ENCODE results near the gene CTXND1. TPM values are rescaled to one million over a fixed set of nuclear protein-coding genes. Genes with fewer than 3 reads are reported as not detected.

Gene CTXND1
- total and polyA plus RNA-seq, 9 donors = 0.04 to 0.52 (median 0.14) TPM; not detected in 1

DNA sequence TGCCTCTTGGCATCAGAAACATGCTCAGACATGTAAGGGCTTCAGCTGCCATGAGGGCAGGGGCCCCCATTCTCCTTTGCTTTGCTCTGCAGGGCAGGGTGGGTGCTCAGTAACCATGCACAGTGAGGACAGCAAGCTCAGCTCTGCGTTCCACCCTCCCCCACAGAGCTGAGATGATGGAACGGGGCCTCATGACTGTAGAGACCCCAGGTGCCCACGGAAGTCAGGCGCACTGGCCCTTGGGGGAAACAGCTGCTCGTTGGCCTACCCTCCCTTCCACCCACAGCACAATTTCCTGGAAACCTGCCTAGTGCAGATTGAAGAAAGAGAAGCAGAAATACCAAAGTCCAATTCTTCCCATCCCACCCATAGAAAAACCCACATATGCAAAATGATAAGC is 10.5 kb downstream of the CTXND1 start:
- H3K4me1 ChIP-seq (ENCODE audit: insufficient read depth) = no peaks in the 10 kb centered on the region
- no peak for TF ChIP-seq POLR2A (IDR thresholded peaks at IDR 0.05)
- TF ChIP-seq, protein P1, sequence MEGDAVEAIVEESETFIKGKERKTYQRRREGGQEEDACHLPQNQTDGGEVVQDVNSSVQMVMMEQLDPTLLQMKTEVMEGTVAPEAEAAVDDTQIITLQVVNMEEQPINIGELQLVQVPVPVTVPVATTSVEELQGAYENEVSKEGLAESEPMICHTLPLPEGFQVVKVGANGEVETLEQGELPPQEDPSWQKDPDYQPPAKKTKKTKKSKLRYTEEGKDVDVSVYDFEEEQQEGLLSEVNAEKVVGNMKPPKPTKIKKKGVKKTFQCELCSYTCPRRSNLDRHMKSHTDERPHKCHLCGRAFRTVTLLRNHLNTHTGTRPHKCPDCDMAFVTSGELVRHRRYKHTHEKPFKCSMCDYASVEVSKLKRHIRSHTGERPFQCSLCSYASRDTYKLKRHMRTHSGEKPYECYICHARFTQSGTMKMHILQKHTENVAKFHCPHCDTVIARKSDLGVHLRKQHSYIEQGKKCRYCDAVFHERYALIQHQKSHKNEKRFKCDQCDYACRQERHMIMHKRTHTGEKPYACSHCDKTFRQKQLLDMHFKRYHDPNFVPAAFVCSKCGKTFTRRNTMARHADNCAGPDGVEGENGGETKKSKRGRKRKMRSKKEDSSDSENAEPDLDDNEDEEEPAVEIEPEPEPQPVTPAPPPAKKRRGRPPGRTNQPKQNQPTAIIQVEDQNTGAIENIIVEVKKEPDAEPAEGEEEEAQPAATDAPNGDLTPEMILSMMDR (IDR thresholded peaks at IDR 0.05) = no peak
- TF ChIP-seq EP300 (IDR thresholded peaks at IDR 0.05) = no peak
- no peaks in the 10 kb centered on the region for H3K9me3 ChIP-seq
- DNase-seq = no peak
- H3K27me3 ChIP-seq = no peaks in the 10 kb centered on the region
- WGBS, 3 donors = 31 to 44% (median 33%) methylated on average over 5 of the region's 5 CpGs
- no peak overlapping the region for H3K27ac ChIP-seq
- intact Hi-C loops (cut with DNase I) = no loop called here
- H3K4me3 ChIP-seq = no peak overlapping the region
- H3K36me3 ChIP-seq = no peaks in the 10 kb centered on the region

DNA sequence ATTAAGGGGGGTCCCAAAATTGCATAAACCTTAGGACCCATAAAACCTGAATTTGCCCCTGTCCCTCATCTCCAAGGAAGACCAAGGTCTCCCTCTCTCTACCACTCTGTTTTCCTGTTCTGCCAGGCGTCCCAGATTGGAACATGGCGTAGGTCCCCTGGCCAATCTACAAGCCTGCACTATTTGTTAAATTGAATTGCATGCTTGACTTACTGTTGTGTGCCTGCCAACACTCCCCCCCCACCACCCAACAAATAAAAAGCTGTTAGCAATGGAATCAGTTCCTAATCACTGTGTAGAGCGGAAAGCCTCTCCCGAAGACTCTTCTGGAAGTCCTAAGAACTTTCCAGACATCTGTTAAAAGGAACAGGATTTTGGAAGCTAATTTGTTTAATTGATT is 11.7 kb downstream of the CTXND1 start:
- no peak for DNase-seq
- intact Hi-C loops (cut with DNase I) = no loop called here
- Histone ChIP-seq H3K36me3 (no peaks in the 10 kb centered on the region), H3K4me3 (no peak overlapping the region), H3K27ac (no peak overlapping the region), H3K4me1 (ENCODE audit: insufficient read depth) (no peaks in the 10 kb centered on the region), H3K27me3 (no peaks in the 10 kb centered on the region), H3K9me3 (no peaks in the 10 kb centered on the region)
- TF ChIP-seq, protein P1 (IDR thresholded peaks at IDR 0.05) = no peak
- TF ChIP-seq POLR2A (IDR thresholded peaks at IDR 0.05) = no peak
- no peak for TF ChIP-seq EP300 (IDR thresholded peaks at IDR 0.05)
- WGBS, 3 donors = 83 to 89% (median 84%) methylated on average over 4 of the region's 4 CpGs

DNA sequence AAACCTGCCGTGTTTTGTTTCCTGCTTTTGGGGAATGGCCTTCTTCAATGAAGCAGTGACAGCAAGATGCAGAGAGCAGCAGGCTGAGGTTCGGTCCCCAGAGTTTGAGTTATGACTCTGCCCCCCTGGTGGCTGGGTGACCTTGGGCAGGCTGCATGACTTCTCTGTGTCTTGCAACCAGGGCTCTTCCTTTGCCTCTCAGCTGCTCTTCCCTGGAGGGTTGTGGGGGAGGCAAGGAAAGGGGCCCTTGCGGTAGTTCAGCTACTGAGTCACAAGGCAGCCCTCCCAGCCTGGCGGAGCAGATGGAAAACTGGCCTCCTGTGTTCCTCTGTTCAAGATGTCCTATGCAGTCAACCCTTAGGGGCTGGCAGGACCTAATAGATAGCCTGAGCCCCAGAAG is 17.1 kb downstream of the CTXND1 start:
- intact Hi-C loops (cut with DNase I) = no loop called here
- Histone ChIP-seq H3K27ac (no peak overlapping the region), H3K36me3 (no peaks in the 10 kb centered on the region), H3K9me3 (no peaks in the 10 kb centered on the region), H3K27me3 (no peaks in the 10 kb centered on the region), H3K4me3 (no peak overlapping the region), H3K4me1 (ENCODE audit: insufficient read depth) (no peaks in the 10 kb centered on the region)
- no peak for DNase-seq
- WGBS, 3 donors = 53 to 78% (median 61%) methylated on average over 4 of the region's 4 CpGs
- TF ChIP-seq POLR2A (IDR thresholded peaks at IDR 0.05) (no peak), EP300 (IDR thresholded peaks at IDR 0.05) (no peak)
- TF ChIP-seq, protein P1 (IDR thresholded peaks at IDR 0.05) = no peak

DNA sequence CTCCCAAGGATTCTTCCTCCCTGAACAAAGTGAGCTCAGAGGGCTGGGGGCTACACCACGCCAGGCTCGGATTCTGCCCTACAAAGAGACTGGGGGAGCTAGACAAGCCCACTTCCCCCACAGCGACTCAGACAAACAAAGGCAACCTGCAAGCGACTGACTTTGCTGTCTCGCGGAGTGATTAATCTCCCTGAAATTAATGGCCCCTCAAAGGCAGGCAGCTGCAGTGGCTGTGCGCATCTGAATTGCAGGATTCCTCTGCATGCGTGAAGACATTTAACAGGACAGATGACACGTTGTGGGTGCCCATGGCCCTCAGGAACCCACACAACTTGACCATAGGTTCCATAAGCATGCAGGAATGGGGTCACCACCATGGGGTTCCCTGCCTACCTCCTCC is 18.4 kb downstream of the CTXND1 start:
- DNase-seq = no peak
- no peak overlapping the region for H3K27ac ChIP-seq
- H3K9me3 ChIP-seq = no peaks in the 10 kb centered on the region
- no peak overlapping the region for H3K4me3 ChIP-seq
- no peaks in the 10 kb centered on the region for H3K27me3 ChIP-seq
- TF ChIP-seq, protein P1 (IDR thresholded peaks at IDR 0.05) = no peak
- TF ChIP-seq POLR2A (IDR thresholded peaks at IDR 0.05) = no peak
- TF ChIP-seq EP300 (IDR thresholded peaks at IDR 0.05) = no peak
- no peaks in the 10 kb centered on the region for H3K36me3 ChIP-seq
- 44 to 65% (median 54%) methylated on average over 9 of the region's 9 CpGs for WGBS, 3 donors
- intact Hi-C loops (cut with DNase I) = no loop called here
- H3K4me1 ChIP-seq (ENCODE audit: insufficient read depth) = no peaks in the 10 kb centered on the region

DNA sequence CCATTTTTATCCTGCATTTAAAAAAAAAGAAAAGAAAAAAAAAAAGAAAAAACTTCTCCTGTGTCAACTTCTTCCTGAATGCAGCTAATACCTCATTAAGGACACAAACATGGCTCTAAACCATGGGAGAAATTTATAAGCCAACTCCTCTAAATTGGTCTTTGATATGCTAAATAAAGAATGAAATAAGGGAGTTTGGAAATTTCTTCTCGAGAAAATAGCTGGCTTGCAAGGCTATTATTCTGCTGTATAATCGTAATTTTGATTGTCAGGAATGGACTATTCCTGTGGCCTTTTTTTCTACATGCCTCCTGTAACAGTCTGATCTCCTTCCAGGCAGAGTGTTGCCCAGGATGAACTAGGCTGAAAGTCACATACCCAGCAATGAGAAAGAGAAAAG is 20.6 kb downstream of the CTXND1 start:
- Histone ChIP-seq H3K4me3 (no peak overlapping the region), H3K27ac (no peak overlapping the region), H3K9me3 (no peaks in the 10 kb centered on the region), H3K36me3 (no peaks in the 10 kb centered on the region), H3K27me3 (no peaks in the 10 kb centered on the region), H3K4me1 (ENCODE audit: insufficient read depth) (no peaks in the 10 kb centered on the region)
- TF ChIP-seq, protein P1 (IDR thresholded peaks at IDR 0.05) = no peak
- no peak for TF ChIP-seq POLR2A (IDR thresholded peaks at IDR 0.05)
- TF ChIP-seq EP300 (IDR thresholded peaks at IDR 0.05) = no peak
- no peak for DNase-seq
- WGBS, 3 donors = 26 to 44% (median 33%) methylated on average over 2 of the region's 2 CpGs
- intact Hi-C loops (cut with DNase I) = no loop called here
